ENCODE data around the gene ALPI. TPM values are rescaled to one million over a fixed set of nuclear protein-coding genes. Genes with fewer than 3 reads are reported as not detected.

Gene ALPI
- not detected in 2 replicates for total RNA-seq

GRCh38 chr2:232455426-232456255 lies at the start of gene ALPI:
Gene ALPI (plus strand): TSS chr2:232456153. CDS start chr2:232456200, 47 bp downstream.

GRCh38 chr2:232406556-232407310 lies 49.2 kb upstream of the ALPI start, which contains the start of gene ALPG:
Gene ALPG (plus strand): TSS chr2:232406844. CDS start chr2:232406895, 51 bp downstream.

GRCh38 chr2:232487385-232488096 lies 31.6 kb downstream of the ALPI start, which contains the start of gene ECEL1:
Gene ECEL1 (minus strand): TSS chr2:232487834. CDS start chr2:232486653, 1,181 bp downstream.

Other genes starting within 250 kb of the ALPI start
- gene ALPP, start 77.4 kb upstream of the ALPI start, total RNA-seq, result not detected in 2 replicates
- gene ALPG, start 49.3 kb upstream of the ALPI start, total RNA-seq, result not detected in 2 replicates
- not detected in 2 replicates for gene ECEL1, start 31.7 kb downstream of the ALPI start, total RNA-seq
- gene PRSS56, start 64.2 kb downstream of the ALPI start, total RNA-seq, result not detected in 2 replicates
- gene CHRND, start 70.0 kb downstream of the ALPI start, total RNA-seq, result not detected in 2 replicates
- not detected in 2 replicates for gene CHRNG, start 83.5 kb downstream of the ALPI start, total RNA-seq
- 2.4 and 3.3 TPM in 2 replicates for gene TIGD1, start 94.4 kb downstream of the ALPI start, total RNA-seq
- 78.7 and 84.8 TPM in 2 replicates for gene EIF4E2, start 94.5 kb downstream of the ALPI start, total RNA-seq
- not detected in 2 replicates for gene EFHD1, start 177.5 kb downstream of the ALPI start, total RNA-seq
- 45.4 and 61.8 TPM in 2 replicates for gene GIGYF2, start 241.2 kb downstream of the ALPI start, total RNA-seq